Sigmoid colon (tissue), 4 donors: Measurements from ENCODE around the gene SDK2.

ENCODE experiments used
- CTCF ChIP-seq, 4 experiments: fragments of 450-650 bp in 3 of 4; fragments of 200-600 bp in 1 of 4; IDR thresholded peaks; one replicate each; pipeline ENCODE4 v1.5.1; 2016 to 2019; ENCODE audit warnings: antibody characterized with exemption in 4 of 4, mild to moderate bottlenecking in 3 of 4, moderate library complexity in 2 of 4
- EP300 ChIP-seq, 4 donors: sonication (generic); formaldehyde crosslinking; IDR thresholded peaks; one replicate each; pipeline ENCODE4 v1.6.1; 2017; ENCODE audit warnings: antibody characterized with exemption in 4 of 4
- POLR2AphosphoS5 ChIP-seq, 4 donors: sonication (generic); formaldehyde crosslinking; IDR thresholded peaks; one replicate each; pipeline ENCODE4 v1.6.1; 2017; ENCODE audit warnings: antibody characterized with exemption in 4 of 4

DNA sequence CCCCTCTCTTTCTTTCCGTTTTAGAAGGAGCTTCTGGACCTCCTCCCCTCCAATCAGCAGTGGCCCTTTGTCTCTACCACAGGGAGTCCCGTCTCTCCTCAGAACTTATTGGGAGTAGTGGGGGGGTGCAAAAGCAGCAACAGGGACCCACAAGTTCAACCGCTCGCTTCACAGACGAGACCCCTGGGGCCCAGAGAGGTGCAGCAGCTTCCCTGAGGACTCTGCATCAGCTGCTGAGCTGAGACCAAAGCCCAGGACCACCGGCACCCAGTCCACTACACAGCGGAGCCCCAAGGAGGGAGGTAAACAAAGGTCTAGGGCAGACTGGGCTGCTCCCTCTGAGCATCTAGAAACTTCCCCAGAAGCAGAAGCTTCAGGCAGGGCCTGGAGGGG, 123.9 kb downstream of the SDK2 start:
- no peak for TF ChIP-seq CTCF (IDR thresholded peaks at IDR 0.05)
- TF ChIP-seq POLR2AphosphoS5 (IDR thresholded peaks at IDR 0.05): no peak
- TF ChIP-seq EP300 (IDR thresholded peaks at IDR 0.05): no peak
